Endometrial microvascular endothelial cells (primary cell): ENCODE measurements around the gene AGO1. TPM values are rescaled to one million over a fixed set of nuclear protein-coding genes. Genes with fewer than 3 reads are reported as not detected.

Experiments used
- in situ Hi-C: cut with HindIII; loops from 2 replicates; pipeline ENCODE4 v1.10.0; 2017; ENCODE audit warnings: low sequenced_read_pairs, low pct_unique_long_range_greater_than_20kb; ENCODE audit errors: inconsistent ontology term
- total RNA-seq: library from RNA; depleted of rRNA; stranded (reverse); fragments of >200 nt; gene quantifications from one replicate; pipeline ENCODE4 v1.2.3, GENCODE V29; 2015; ENCODE audit errors: inconsistent ontology term

Gene AGO1
- 20.0 TPM for total RNA-seq

DNA sequence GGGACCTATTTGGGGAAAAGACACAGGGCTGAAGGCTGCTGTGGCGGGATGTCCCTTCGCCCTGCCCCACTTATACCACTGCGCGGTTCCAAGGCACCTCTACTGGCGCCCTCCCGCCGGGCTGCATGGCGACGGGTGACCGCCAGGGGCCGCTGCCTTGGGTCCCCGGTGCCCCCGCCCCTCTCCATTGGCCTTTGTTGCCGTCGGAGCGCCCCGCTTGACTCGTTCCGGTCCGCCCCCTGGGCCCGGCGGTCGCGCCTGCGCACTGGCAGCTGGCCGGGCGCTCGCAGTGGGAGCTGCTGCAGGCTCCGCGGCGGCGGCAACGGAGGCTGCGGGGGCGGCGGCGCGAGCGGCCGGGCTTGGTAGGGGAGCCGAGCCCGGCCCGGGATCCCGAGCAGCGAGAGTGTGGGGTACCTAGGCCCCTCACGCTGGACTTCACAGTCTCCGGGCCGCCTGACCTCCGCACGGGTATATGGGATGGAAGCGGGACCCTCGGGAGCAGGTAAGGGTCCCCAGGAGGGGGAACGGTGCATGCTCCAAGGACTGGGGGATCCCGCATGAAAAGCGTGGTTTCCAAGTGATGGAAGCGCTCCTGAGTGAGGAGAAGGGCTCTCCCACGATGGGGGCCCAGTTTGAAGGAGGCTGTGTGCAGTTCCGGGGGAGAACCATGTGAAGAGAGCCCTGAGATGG, at the start of gene AGO1:
TSS of gene AGO1 (plus strand) at position 265 of the 690 bp plus-strand sequence. CDS start at position 478, 213 bp downstream.
- in situ Hi-C loops = no loop called here

- in situ Hi-C loops = no loop called here
Observed at GRCh38 chr1:35833395-35833794, 49.6 kb upstream of the AGO1 start.

DNA sequence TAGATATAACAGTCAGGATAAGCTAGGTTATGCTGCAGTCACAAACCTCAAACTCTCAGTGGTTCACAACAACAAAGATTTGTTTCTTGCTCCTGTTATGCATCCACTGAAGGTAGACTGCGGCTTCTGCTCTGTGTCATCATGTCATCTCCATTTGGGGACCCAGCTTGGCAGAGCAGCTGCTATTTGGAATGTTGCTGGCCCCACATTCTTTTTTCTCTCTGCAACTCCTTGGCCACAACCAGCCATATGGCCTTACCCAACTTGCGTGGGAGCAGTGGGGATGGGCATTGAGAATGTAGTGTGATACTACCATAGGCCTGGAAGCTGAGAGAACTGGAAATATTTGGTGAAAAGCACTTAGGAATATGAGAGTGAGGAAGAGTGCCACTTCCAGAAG, 48.8 kb upstream of the AGO1 start:
- in situ Hi-C loops = no loop called here

DNA sequence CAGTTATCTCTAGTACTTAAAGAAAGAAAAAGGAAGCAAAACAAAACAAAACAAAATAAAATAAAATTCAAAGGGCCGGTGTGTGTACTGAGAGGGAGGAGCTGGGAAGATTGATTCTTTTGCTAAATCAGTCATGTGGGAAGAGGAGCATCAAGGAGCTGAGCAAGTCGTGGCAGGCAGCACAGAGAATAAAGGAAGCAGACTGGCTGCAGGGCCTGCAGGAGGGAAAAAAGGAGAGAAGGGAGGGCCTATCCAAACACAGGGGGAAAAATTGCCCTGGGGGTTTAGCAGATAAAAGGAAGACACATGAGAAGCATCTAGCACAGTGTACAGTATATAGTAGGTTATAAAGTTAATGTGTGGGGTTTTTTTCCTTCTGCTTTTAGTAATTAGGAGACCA, 47.6 kb upstream of the AGO1 start:
- in situ Hi-C loops = no loop called here

DNA sequence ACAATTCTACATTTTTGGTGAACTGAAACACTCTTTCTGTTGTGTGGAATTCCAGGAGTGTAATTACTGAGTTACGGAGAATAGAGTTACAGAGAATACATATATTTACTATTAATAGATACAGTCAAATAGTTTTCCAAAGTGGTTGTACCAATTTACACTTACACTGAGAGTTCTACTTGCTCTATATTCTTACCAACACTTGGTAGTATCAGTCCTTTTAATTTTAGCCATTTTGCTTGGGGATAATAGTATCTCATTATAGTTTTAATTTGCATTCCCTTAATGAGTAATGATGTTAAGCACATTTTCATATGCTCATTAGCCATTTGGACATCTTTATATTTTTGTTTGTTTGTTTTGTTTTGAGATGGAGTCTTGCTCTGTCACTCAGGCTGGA, 46.3 kb upstream of the AGO1 start:
- in situ Hi-C loops = no loop called here

GRCh38 chr1:35838693-35839245, 44.2 kb upstream of the AGO1 start:
- in situ Hi-C loops = no loop called here

- in situ Hi-C loops = no loop called here
Observed at GRCh38 chr1:35844826-35845225, 38.2 kb upstream of the AGO1 start.

- in situ Hi-C loops = no loop called here
Observed at GRCh38 chr1:35845766-35846165, 37.2 kb upstream of the AGO1 start.

- in situ Hi-C loops = no loop called here
Observed at GRCh38 chr1:35847935-35848565, 35.0 kb upstream of the AGO1 start.

- in situ Hi-C loops = no loop called here
Observed at GRCh38 chr1:35850051-35850450, 33.0 kb upstream of the AGO1 start.

DNA sequence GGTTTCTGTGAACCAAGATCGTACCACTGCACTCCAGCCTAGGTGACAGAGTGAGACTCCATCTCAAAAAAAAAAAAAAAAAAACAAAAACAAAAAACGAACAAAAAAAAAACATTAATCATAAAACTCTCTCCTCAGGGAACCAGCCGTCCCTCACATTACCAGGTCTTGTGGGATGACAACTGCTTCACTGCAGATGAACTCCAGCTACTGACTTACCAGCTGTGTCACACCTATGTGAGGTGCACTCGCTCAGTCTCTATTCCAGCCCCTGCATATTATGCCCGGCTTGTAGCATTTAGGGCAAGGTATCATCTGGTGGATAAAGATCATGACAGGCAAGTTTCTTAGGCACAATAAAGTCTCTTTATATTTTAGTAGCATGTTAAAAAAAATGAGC, 32.3 kb upstream of the AGO1 start:
- in situ Hi-C loops = no loop called here

DNA sequence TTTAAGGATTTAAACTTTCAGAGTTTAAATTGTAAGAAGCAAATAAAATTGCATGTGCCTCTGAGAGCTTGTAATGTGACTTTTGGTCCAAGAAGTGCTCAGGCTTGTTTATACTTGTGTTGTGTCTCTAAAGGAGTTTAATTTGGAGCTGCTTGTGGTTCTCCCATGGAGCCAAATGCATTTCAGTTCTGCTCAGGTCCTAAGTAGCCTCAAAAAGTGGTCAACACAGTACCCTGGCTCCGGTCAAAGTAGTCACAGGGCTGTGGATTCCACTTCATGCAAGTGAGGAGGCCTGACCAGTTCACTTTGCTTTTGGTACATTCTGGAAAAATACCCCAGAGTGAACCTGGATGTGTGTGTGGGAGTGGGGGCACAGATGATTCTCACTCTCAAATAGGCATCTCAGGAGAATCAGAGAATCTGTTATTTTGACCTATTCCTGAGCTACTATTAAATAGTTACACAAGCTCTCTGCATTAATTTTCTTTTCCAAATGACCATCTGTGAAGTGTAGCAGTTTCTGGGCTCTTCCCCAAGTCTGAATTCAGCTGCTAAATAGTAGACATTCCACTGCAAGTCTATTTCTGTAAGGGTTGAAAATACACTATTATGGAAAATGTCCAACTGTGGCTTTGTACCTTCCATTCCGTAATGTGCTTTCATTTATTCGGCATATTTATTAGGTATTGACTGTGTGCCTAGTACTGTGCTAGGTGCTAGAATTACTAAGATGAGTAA, 31.7 kb upstream of the AGO1 start:
- in situ Hi-C loops = no loop called here

GRCh38 chr1:35852241-35852640, 30.8 kb upstream of the AGO1 start:
- in situ Hi-C loops = no loop called here

GRCh38 chr1:35854989-35855700, 27.9 kb upstream of the AGO1 start:
- in situ Hi-C loops = no loop called here

GRCh38 chr1:35856964-35857363, 26.0 kb upstream of the AGO1 start:
- in situ Hi-C loops = no loop called here

GRCh38 chr1:35857830-35858229, 25.2 kb upstream of the AGO1 start:
- in situ Hi-C loops = no loop called here

DNA sequence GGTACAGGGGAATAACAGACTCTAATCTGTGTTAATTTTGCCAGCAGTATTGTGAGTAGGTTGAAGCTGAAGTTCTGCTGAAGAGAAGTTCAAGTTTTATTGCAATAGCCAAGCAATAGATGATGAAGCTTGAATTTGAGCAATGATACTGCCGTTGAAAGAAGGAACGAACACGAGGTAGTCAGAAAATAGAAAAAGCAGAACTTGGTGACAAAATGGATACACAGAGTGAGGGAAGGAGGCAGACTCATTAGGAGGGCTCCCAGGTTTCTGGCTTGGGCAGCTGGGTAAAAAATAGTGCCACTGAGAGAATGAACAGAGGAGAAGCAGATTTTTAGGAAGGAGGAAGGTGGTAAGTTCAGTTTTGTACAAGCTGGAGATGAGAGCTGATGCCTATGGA, 22.3 kb upstream of the AGO1 start:
- in situ Hi-C loops = no loop called here

- in situ Hi-C loops = no loop called here
Observed at GRCh38 chr1:35863136-35863535, 19.9 kb upstream of the AGO1 start.
